IMR-90 (cell line): ENCODE data around the gene OR10R2. TPM values are rescaled to one million over a fixed set of nuclear protein-coding genes. Genes with fewer than 3 reads are reported as not detected.

Experiments used
- ATAC-seq: fragments of 200-7000 bp; cut with Tn5 transposase; 2 replicates; pipeline ENCODE4 v1.9.1; 2020; ENCODE audit warnings: low read depth, mild to moderate bottlenecking, moderate library complexity
- BruUV-seq: library from RNA; stranded (reverse); fragments of 400-500 nt; replicated peaks from 2 replicates; lab custom pipeline; 2021; lab: Mats Ljungman, UMichigan
- CTCF ChIA-PET: fragments of 300-600 bp; formaldehyde crosslinking; extraction: SDS; loops from one replicate; lab custom pipeline; 2021; ENCODE audit warnings: antibody characterized with exemption; lab: Yijun Ruan, JAX
- POLR2A ChIA-PET: fragments of 300-600 bp; sonication (Branson Sonifier 250); formaldehyde crosslinking; loops from one replicate; lab custom pipeline; 2022; ENCODE audit warnings: antibody characterized with exemption; ENCODE audit not compliant: unreplicated experiment; lab: Charles Lee
- DNase-seq: peaks from one replicate; pipeline ENCODE4 v3.0.0; 2013
- H2AFZ ChIP-seq: replicated peaks from 2 replicates; pipeline ENCODE3; 2013; ENCODE audit warnings: low read length, mild to moderate bottlenecking; ENCODE audit not compliant: poor library complexity
- H2AK5ac ChIP-seq: 2 replicates; pipeline ENCODE4 v1.6.1; 2013; ENCODE audit warnings: low read depth, low read length, inconsistent platforms
- H2AK9ac ChIP-seq: replicated peaks from 2 replicates; pipeline ENCODE3; 2013; ENCODE audit warnings: mild to moderate bottlenecking, low read depth, low read length, moderate library complexity; ENCODE audit not compliant: poor library complexity
- H2BK120ac ChIP-seq: 2 replicates; pipeline ENCODE4 v1.6.1; 2013; ENCODE audit warnings: low read depth, low read length, inconsistent platforms
- H2BK15ac ChIP-seq: 3 replicates; pipeline ENCODE4 v1.6.1; 2013; ENCODE audit warnings: low read depth, low read length, inconsistent platforms
- H2BK20ac ChIP-seq: 2 replicates; pipeline ENCODE4 v1.6.1; 2013; ENCODE audit warnings: low read depth, mild to moderate bottlenecking, inconsistent platforms, low read length, moderate library complexity
- H2BK5ac ChIP-seq: 2 replicates; pipeline ENCODE4 v1.6.1; 2013; ENCODE audit warnings: mild to moderate bottlenecking, low read depth, low read length, inconsistent platforms; ENCODE audit not compliant: poor library complexity, severe bottlenecking
- H3K14ac ChIP-seq: replicated peaks from 2 replicates; pipeline ENCODE4 v1.6.1; 2013; ENCODE audit warnings: low read depth, low read length, inconsistent platforms
- H3K18ac ChIP-seq: 2 replicates; pipeline ENCODE4 v1.6.1; 2013; ENCODE audit warnings: low read depth, low read length, control low read depth
- H3K23ac ChIP-seq: 2 replicates; pipeline ENCODE4 v1.6.1; 2013; ENCODE audit warnings: low read depth, low read length, inconsistent platforms
- H3K27ac ChIP-seq: 2 replicates; pipeline ENCODE4 v1.5.1; 2013; ENCODE audit warnings: mild to moderate bottlenecking, control low read depth, low read length; ENCODE audit not compliant: insufficient read depth
- H3K27me3 ChIP-seq: 2 replicates; pipeline ENCODE4 v1.6.1; 2013; ENCODE audit warnings: low read length; ENCODE audit not compliant: control insufficient read depth, insufficient read depth
- H3K36me3 ChIP-seq: 2 replicates; pipeline ENCODE4 v1.6.1; 2013; ENCODE audit warnings: low read length, mixed read lengths; ENCODE audit not compliant: control insufficient read depth, insufficient read depth
- H3K4ac ChIP-seq: 2 replicates; pipeline ENCODE4 v1.6.1; 2013; ENCODE audit warnings: low read depth, low read length, inconsistent platforms
- H3K4me1 ChIP-seq: 2 replicates; pipeline ENCODE4 v1.6.1; 2013; ENCODE audit warnings: low read length, mixed read lengths; ENCODE audit not compliant: control insufficient read depth, insufficient read depth
- H3K4me2 ChIP-seq: 2 replicates; pipeline ENCODE4 v1.6.1; 2013; ENCODE audit warnings: low read depth, mild to moderate bottlenecking, control low read depth, low read length, moderate library complexity
- H3K4me3 ChIP-seq: 2 replicates; pipeline ENCODE4 v1.5.1; 2013; ENCODE audit warnings: low read depth, mild to moderate bottlenecking, control low read depth, low read length, moderate library complexity; ENCODE audit not compliant: insufficient read depth
- H3K56ac ChIP-seq: 2 replicates; pipeline ENCODE4 v1.6.1; 2013; ENCODE audit warnings: low read length, inconsistent platforms; ENCODE audit not compliant: insufficient read depth; ENCODE audit errors: extremely low read depth
- H3K79me1 ChIP-seq, 2 experiments: 2 replicates each; pipeline ENCODE4 v1.6.1; 2013; ENCODE audit warnings: low read length in 2 of 2, inconsistent platforms in 1 of 2, low read depth in 1 of 2
- H3K9ac ChIP-seq: 2 replicates; pipeline ENCODE4 v1.6.1; 2013; ENCODE audit warnings: low read depth, low read length, control low read depth
- H3K9me1 ChIP-seq: 2 replicates; pipeline ENCODE4 v1.6.1; 2013; ENCODE audit warnings: low read length, inconsistent platforms; ENCODE audit not compliant: insufficient read depth
- H3K9me3 ChIP-seq: 2 replicates; pipeline ENCODE4 v1.6.1; 2013; ENCODE audit warnings: low read length; ENCODE audit not compliant: control insufficient read depth, insufficient read depth
- H4K20me1 ChIP-seq: 2 replicates; pipeline ENCODE4 v1.6.1; 2013; ENCODE audit warnings: low read length, inconsistent platforms; ENCODE audit not compliant: insufficient read depth
- H4K5ac ChIP-seq: 2 replicates; pipeline ENCODE4 v1.6.1; 2013; ENCODE audit warnings: mild to moderate bottlenecking, low read depth, low read length, control low read depth
- H4K8ac ChIP-seq, 2 experiments: 2 replicates each; pipeline ENCODE4 v1.6.1; 2013; ENCODE audit warnings: low read depth in 2 of 2, low read length in 2 of 2, control low read depth in 1 of 2, inconsistent platforms in 1 of 2
- H4K91ac ChIP-seq: 2 replicates; pipeline ENCODE4 v1.6.1; 2013; ENCODE audit warnings: low read depth, low read length, inconsistent platforms; ENCODE audit not compliant: insufficient read depth
- BHLHE40 ChIP-seq: fragments of 150-350 bp; IDR thresholded peaks from 2 replicates; pipeline ENCODE4 v1.6.1; 2016; ENCODE audit warnings: mild to moderate bottlenecking, low read depth, low read length
- CEBPB ChIP-seq: IDR thresholded peaks from 2 replicates; pipeline ENCODE4 v1.6.1; 2012; ENCODE audit warnings: low read depth, low read length, improper control_type of control experiment
- CHD1 ChIP-seq: IDR thresholded peaks from 2 replicates; pipeline ENCODE4 v1.6.1; 2012; ENCODE audit warnings: low read depth, low read length, improper control_type of control experiment
- CTCF ChIP-seq: conservative IDR thresholded peaks from 2 replicates; pipeline ENCODE4 v1.5.1; 2012; ENCODE audit warnings: mild to moderate bottlenecking, low read depth, low read length, improper control_type of control experiment
- FOS ChIP-seq: fragments of 150-350 bp; IDR thresholded peaks from 2 replicates; pipeline ENCODE4 v1.6.1; 2016; ENCODE audit warnings: low read depth, low read length
- MAFK ChIP-seq: IDR thresholded peaks from 2 replicates; pipeline ENCODE4 v1.6.1; 2012; ENCODE audit warnings: low read depth, low read length, improper control_type of control experiment
- MAZ ChIP-seq: IDR thresholded peaks from 2 replicates; pipeline ENCODE4 v1.6.1; 2012; ENCODE audit warnings: low read depth, mild to moderate bottlenecking, low read length, improper control_type of control experiment, moderate library complexity, borderline replicate concordance
- MXI1 ChIP-seq: IDR thresholded peaks from 2 replicates; pipeline ENCODE4 v1.6.1; 2012; ENCODE audit warnings: low read depth, mild to moderate bottlenecking, low read length, moderate library complexity, borderline replicate concordance
- NFE2L2 ChIP-seq: fragments of 150-350 bp; IDR thresholded peaks from 2 replicates; pipeline ENCODE4 v1.6.1; 2016; ENCODE audit warnings: low read depth, mild to moderate bottlenecking, low read length
- POLR2A ChIP-seq: IDR thresholded peaks from 2 replicates; pipeline ENCODE4 v1.6.1; 2012; ENCODE audit warnings: mild to moderate bottlenecking, low read depth, low read length
- RAD21 ChIP-seq: IDR thresholded peaks from 2 replicates; pipeline ENCODE4 v1.6.1; 2012; ENCODE audit warnings: low read length, improper control_type of control experiment
- RCOR1 ChIP-seq: IDR thresholded peaks from 2 replicates; pipeline ENCODE4 v1.6.1; 2012; ENCODE audit warnings: mild to moderate bottlenecking, low read length, improper control_type of control experiment; ENCODE audit not compliant: insufficient replicate concordance
- RFX5 ChIP-seq: IDR thresholded peaks from 2 replicates; pipeline ENCODE4 v1.8.0; 2012; ENCODE audit warnings: low read depth, mild to moderate bottlenecking, low read length, moderate library complexity
- SMC3 ChIP-seq: fragments of 150-350 bp; IDR thresholded peaks from 2 replicates; pipeline ENCODE4 v1.6.1; 2016; ENCODE audit warnings: low read depth, mild to moderate bottlenecking, antibody characterized with exemption, low read length, moderate library complexity
- USF2 ChIP-seq: fragments of 150-350 bp; IDR thresholded peaks from 2 replicates; pipeline ENCODE4 v1.6.1; 2017; ENCODE audit warnings: mild to moderate bottlenecking, antibody characterized with exemption, low read length, low read depth
- WGBS, 2 experiments: methylation state at CpG; one replicate each; pipeline versions ENCODE4 v1.1.5 to v1.1.7; 2013; ENCODE audit warnings: missing lambda C conversion rate in 2 of 2; ENCODE audit not compliant: insufficient read length in 1 of 2; ENCODE audit errors: extremely low coverage in 2 of 2; 5-methylcytosine and 5-hydroxymethylcytosine counted together
- dilution Hi-C: fragments of 300-500 bp; cut with HindIII; formaldehyde crosslinking; loops from one replicate; pipeline ENCODE4 v1.14.3; 2018; ENCODE audit warnings: low sequenced_read_pairs; ENCODE audit not compliant: unreplicated experiment
- in situ Hi-C: fragments of 300-500 bp; cut with MboI; formaldehyde crosslinking; loops from 3 replicates; pipeline ENCODE4 v1.14.3; 2019; ENCODE audit warnings: low sequenced_read_pairs, inconsistent platforms, mixed read lengths
- intact Hi-C: fragments of 100-400 bp; cut with micrococcal nuclease; formaldehyde crosslinking; loops from 2 replicates; pipeline ENCODE4 v1.10.0; 2022
- polyA plus RNA-seq, 3 experiments: library from polyadenylated mRNA; depleted of rRNA; stranded (reverse); fragments of >200 nt; gene quantifications; 2 replicates each; pipeline ENCODE4 v1.2.3, GENCODE V29; 2012; ENCODE audit warnings: low replicate concordance in 1 of 3
- total RNA-seq: library from RNA; depleted of rRNA; stranded (reverse); fragments of >200 nt; gene quantifications from 2 replicates; pipeline ENCODE4 v1.2.3, GENCODE V29; 2012
- TF ChIP-seq, protein P1 (sequence below): fragments of 150-350 bp; IDR thresholded peaks from 2 replicates; pipeline ENCODE4 v1.6.1; 2016; ENCODE audit warnings: low read depth, mild to moderate bottlenecking, low read length, moderate library complexity, borderline replicate concordance

Gene OR10R2
- total and polyA plus RNA-seq, 2 of the 4 experiments (the other 2 are of a cell fraction) = not detected

DNA sequence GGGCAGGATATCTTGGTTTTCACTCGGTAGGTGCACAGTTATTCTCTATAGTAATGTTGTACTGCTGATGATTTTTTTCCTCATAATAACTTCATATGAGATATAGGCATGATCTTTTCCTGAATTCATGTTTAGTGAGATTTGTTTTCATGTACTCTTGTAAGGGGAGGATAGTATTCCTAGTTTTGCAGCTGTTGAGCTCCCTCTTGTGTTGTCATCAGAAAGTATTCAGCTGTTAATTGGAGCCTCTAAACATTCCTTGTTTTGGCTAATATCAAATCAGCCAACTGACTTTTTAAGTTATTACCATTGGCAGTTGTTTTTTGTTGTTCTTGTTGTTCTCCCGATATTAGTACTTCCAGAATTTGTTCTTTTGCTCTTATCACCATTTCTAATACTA lies 24.4 kb downstream of the OR10R2 start:
- in situ Hi-C loops = no loop called here
- Histone ChIP-seq H3K36me3 (no peaks in the 10 kb centered on the region), H3K79me1 (no peaks in the 10 kb centered on the region), H3K9me1 (no peaks in the 10 kb centered on the region), H3K56ac (no peak overlapping the region), H2BK20ac (no peak overlapping the region), H3K9me3 (no peaks in the 10 kb centered on the region), H2BK5ac (no peak overlapping the region), H3K4me1 (no peaks in the 10 kb centered on the region), H2BK15ac (no peak overlapping the region), H4K8ac (no peak overlapping the region), H4K91ac (no peak overlapping the region), H2AK9ac (no peak overlapping the region), H2BK120ac (no peak overlapping the region), H3K27ac (no peak overlapping the region), H3K9ac (no peak overlapping the region), H2AK5ac (no peak overlapping the region), H3K23ac (no peak overlapping the region), H3K14ac (no peak overlapping the region), H3K4me3 (no peak overlapping the region), H3K27me3 (no peaks in the 10 kb centered on the region), H3K18ac (no peak overlapping the region), H2AFZ (no peak overlapping the region), H3K4ac (no peak overlapping the region), H3K4me2 (no peak overlapping the region), H4K20me1 (no peaks in the 10 kb centered on the region), H4K5ac (no peak overlapping the region)
- DNase-seq = no peak
- BruUV-seq = no TSS peak
- dilution Hi-C loops = no loop called here
- intact Hi-C loops = no loop called here
- TF ChIP-seq POLR2A (no peak), RCOR1 (no peak), CHD1 (no peak), FOS (no peak), USF2 (no peak), RFX5 (no peak), CEBPB (no peak), MAFK (no peak), RAD21 (no peak), BHLHE40 (no peak), MXI1 (no peak), CTCF (no peak), SMC3 (no peak), MAZ (no peak), NFE2L2 (no peak)
- TF ChIP-seq, protein P1, sequence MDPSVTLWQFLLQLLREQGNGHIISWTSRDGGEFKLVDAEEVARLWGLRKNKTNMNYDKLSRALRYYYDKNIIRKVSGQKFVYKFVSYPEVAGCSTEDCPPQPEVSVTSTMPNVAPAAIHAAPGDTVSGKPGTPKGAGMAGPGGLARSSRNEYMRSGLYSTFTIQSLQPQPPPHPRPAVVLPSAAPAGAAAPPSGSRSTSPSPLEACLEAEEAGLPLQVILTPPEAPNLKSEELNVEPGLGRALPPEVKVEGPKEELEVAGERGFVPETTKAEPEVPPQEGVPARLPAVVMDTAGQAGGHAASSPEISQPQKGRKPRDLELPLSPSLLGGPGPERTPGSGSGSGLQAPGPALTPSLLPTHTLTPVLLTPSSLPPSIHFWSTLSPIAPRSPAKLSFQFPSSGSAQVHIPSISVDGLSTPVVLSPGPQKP = no peak
- CTCF ChIA-PET = no interaction called here
- WGBS, 2 experiments = no CpG with 5 or more reads among the region's 2 CpGs
- ATAC-seq = no peak
- POLR2A ChIA-PET = no interaction called here
